IPS DF 6.9 (cell line): ENCODE data around the gene PLEKHG2.
"Not testable (repeated sequence)": the region's sequence is repeated elsewhere in the genome, so short reads cannot be mapped to it uniquely, and the experiment has no call there.

Experiments used
- DNase-seq: peaks from one replicate; pipeline ENCODE4 v3.0.0-alpha.2; 2013; ENCODE audit warnings: low read depth, low spot score
- H3K27ac ChIP-seq: one replicate; pipeline ENCODE4 v1.5.1; 2013; ENCODE audit warnings: low read length, control low read depth
- H3K27me3 ChIP-seq: 2 replicates; pipeline ENCODE4 v1.6.1; 2013; ENCODE audit warnings: mild to moderate bottlenecking, low read length; ENCODE audit not compliant: control insufficient read depth, insufficient read depth
- H3K36me3 ChIP-seq: 2 replicates; pipeline ENCODE4 v1.6.1; 2013; ENCODE audit warnings: low read length; ENCODE audit not compliant: control insufficient read depth, insufficient read depth
- H3K4me1 ChIP-seq: 2 replicates; pipeline ENCODE4 v1.6.1; 2013; ENCODE audit warnings: low read length; ENCODE audit not compliant: control insufficient read depth, insufficient read depth
- H3K4me3 ChIP-seq: 2 replicates; pipeline ENCODE4 v1.5.1; 2013; ENCODE audit warnings: mild to moderate bottlenecking, low read length
- H3K9me3 ChIP-seq: 2 replicates; pipeline ENCODE4 v1.6.1; 2013; ENCODE audit warnings: low read length, inconsistent platforms; ENCODE audit not compliant: control insufficient read depth, insufficient read depth
- WGBS: extraction: QIAGEN DNeasy Blood & Tissue Kit; methylation state at CpG from one replicate; pipeline ENCODE4 v1.1.7; 2013; ENCODE audit warnings: mixed read lengths, missing lambda C conversion rate; ENCODE audit not compliant: insufficient read length, insufficient coverage; 5-methylcytosine and 5-hydroxymethylcytosine counted together

PLEKHG2 gene

GRCh38 chr19:39377373-39378362 lies 34.8 kb upstream of the PLEKHG2 start:
- Histone ChIP-seq H3K27me3 (no peaks in the 10 kb centered on the region), H3K36me3 (peaks cover 59% of the 10 kb centered on the region), H3K4me1 (no peaks in the 10 kb centered on the region), H3K9me3 (no peaks in the 10 kb centered on the region), H3K4me3 (no peak overlapping the region), H3K27ac (no peak overlapping the region)
- WGBS, result no CpG with 5 or more reads among the region's 18 CpGs
- no peak for DNase-seq

GRCh38 chr19:39379366-39379765 lies 33.1 kb upstream of the PLEKHG2 start:
- not testable (repeated sequence) for H3K27ac ChIP-seq, H3K27me3 ChIP-seq, DNase-seq, H3K4me1 ChIP-seq, H3K4me3 ChIP-seq, H3K9me3 ChIP-seq
- no CpG with 5 or more reads among the region's 4 CpGs for WGBS
- H3K36me3 ChIP-seq, result peaks cover 53% of the 10 kb centered on the region

- no peaks in the 10 kb centered on the region for H3K4me1 ChIP-seq
- H3K27me3 ChIP-seq, result no peaks in the 10 kb centered on the region
- H3K27ac ChIP-seq, result no peak overlapping the region
- no peaks in the 10 kb centered on the region for H3K9me3 ChIP-seq
- no CpG with 5 or more reads among the region's 14 CpGs for WGBS
- H3K36me3 ChIP-seq, result peaks cover 51% of the 10 kb centered on the region
- H3K4me3 ChIP-seq, result no peak overlapping the region
- DNase-seq, result no peak
These were observed 32.5 kb upstream of the PLEKHG2 start for GRCh38 chr19:39379865-39380396.

- no CpG with 5 or more reads among the region's 17 CpGs for WGBS
- no peak overlapping the region for H3K27ac ChIP-seq
- no peaks in the 10 kb centered on the region for H3K27me3 ChIP-seq
- no peak for DNase-seq
- no peak overlapping the region for H3K4me3 ChIP-seq
- peaks cover 50% of the 10 kb centered on the region for H3K36me3 ChIP-seq
- no peaks in the 10 kb centered on the region for H3K4me1 ChIP-seq
- no peaks in the 10 kb centered on the region for H3K9me3 ChIP-seq
These were observed 31.7 kb upstream of the PLEKHG2 start for GRCh38 chr19:39380521-39381502.

- no peaks in the 10 kb centered on the region for H3K9me3 ChIP-seq
- no peaks in the 10 kb centered on the region for H3K4me1 ChIP-seq
- peaks cover 49% of the 10 kb centered on the region for H3K36me3 ChIP-seq
- H3K27me3 ChIP-seq, result no peaks in the 10 kb centered on the region
- WGBS, result no CpG with 5 or more reads among the region's 10 CpGs
- DNase-seq, result no peak
- H3K27ac ChIP-seq, result no peak overlapping the region
- H3K4me3 ChIP-seq, result no peak overlapping the region
These were observed 30.4 kb upstream of the PLEKHG2 start for GRCh38 chr19:39381910-39382611.

GRCh38 chr19:39382991-39383828 lies 29.3 kb upstream of the PLEKHG2 start:
- Histone ChIP-seq H3K36me3 (peaks cover 39% of the 10 kb centered on the region; the same call in 1 of the 2 replicates), H3K4me1 (no peaks in the 10 kb centered on the region), H3K4me3 (no peak overlapping the region), H3K27ac (no peak overlapping the region), H3K9me3 (no peaks in the 10 kb centered on the region), H3K27me3 (no peaks in the 10 kb centered on the region)
- no CpG with 5 or more reads among the region's 18 CpGs for WGBS
- DNase-seq, result no peak

GRCh38 chr19:39384839-39385568 lies 27.5 kb upstream of the PLEKHG2 start:
- Histone ChIP-seq H3K36me3 (peaks cover 36% of the 10 kb centered on the region), H3K9me3 (no peaks in the 10 kb centered on the region), H3K27ac (no peak overlapping the region), H3K4me3 (no peak overlapping the region), H3K27me3 (no peaks in the 10 kb centered on the region), H3K4me1 (no peaks in the 10 kb centered on the region)
- no peak for DNase-seq
- no CpG with 5 or more reads among the region's 9 CpGs for WGBS

GRCh38 chr19:39385629-39386411 lies 26.6 kb upstream of the PLEKHG2 start:
- Histone ChIP-seq H3K27ac (no peak overlapping the region), H3K4me1 (no peaks in the 10 kb centered on the region), H3K9me3 (no peaks in the 10 kb centered on the region), H3K36me3 (peaks cover 29% of the 10 kb centered on the region), H3K4me3 (no peak overlapping the region), H3K27me3 (no peaks in the 10 kb centered on the region)
- no peak for DNase-seq
- no CpG with 5 or more reads among the region's 20 CpGs for WGBS
